Naive thymus-derived CD4-positive, alpha-beta T cell (primary cell): ENCODE measurements around the gene HINT2. TPM values are rescaled to one million over a fixed set of nuclear protein-coding genes. Genes with fewer than 3 reads are reported as not detected.

Experiments
- ATAC-seq: fragments of 150-1000 bp; cut with Tn5 transposase; 2 replicates; pipeline ENCODE4 v1.10.0; 2021; ENCODE audit warnings: mild to moderate bottlenecking, moderate library complexity
- CTCF ChIA-PET: fragments of 350-600 bp; sonication (Branson Sonifier 250); formaldehyde crosslinking; loops from one replicate; lab custom pipeline; 2021; ENCODE audit warnings: antibody characterized with exemption; lab: Charles Lee
- POLR2A ChIA-PET: fragments of 350-600 bp; sonication (Branson Sonifier 250); formaldehyde crosslinking; loops from one replicate; lab custom pipeline; 2021; ENCODE audit warnings: antibody characterized with exemption, inconsistent platforms; lab: Charles Lee
- DNase-seq, 9 donors: peaks; one replicate each; pipeline versions ENCODE4 v3.0.0 to v3.0.0-alpha.2; 2020 to 2022; ENCODE audit warnings: mixed read lengths in 1 of 9
- H3K27ac ChIP-seq: one replicate; pipeline ENCODE4 v1.7.0; 2013; ENCODE audit warnings: mild to moderate bottlenecking, low read depth, low read length, moderate library complexity
- H3K27me3 ChIP-seq, 2 donors: one replicate each; pipeline ENCODE4 v1.7.0; 2013; ENCODE audit warnings: low read length in 2 of 2, mild to moderate bottlenecking in 2 of 2, moderate library complexity in 2 of 2; ENCODE audit not compliant: control insufficient read depth in 2 of 2, insufficient read depth in 2 of 2
- H3K36me3 ChIP-seq, 3 experiments: 1 replicate in 2 of 3; 2 replicates in 1 of 3; pipeline ENCODE4 v1.7.0; 2013; ENCODE audit warnings: low read length in 3 of 3, mild to moderate bottlenecking in 3 of 3, moderate library complexity in 1 of 3; ENCODE audit not compliant: insufficient read depth in 3 of 3, control insufficient read depth in 2 of 3
- H3K4me1 ChIP-seq, 2 donors: one replicate each; pipeline ENCODE4 v1.7.0; 2013; ENCODE audit warnings: low read length in 2 of 2, mild to moderate bottlenecking in 2 of 2, moderate library complexity in 1 of 2; ENCODE audit not compliant: control insufficient read depth in 2 of 2, insufficient read depth in 2 of 2
- H3K4me3 ChIP-seq: 2 replicates; pipeline ENCODE4 v1.7.0; 2013; ENCODE audit warnings: mild to moderate bottlenecking, low read length
- H3K9me3 ChIP-seq, 3 experiments: 1 replicate in 2 of 3; 2 replicates in 1 of 3; pipeline ENCODE4 v1.7.0; 2013; ENCODE audit warnings: low read length in 3 of 3; ENCODE audit not compliant: control insufficient read depth in 2 of 3
- H3K27ac Mint-ChIP-seq, 9 donors: one replicate each; pipeline ENCODE4 v1.8.0; 2020 to 2022; ENCODE audit warnings: mixed read lengths in 9 of 9, mild to moderate bottlenecking in 8 of 9, moderate library complexity in 5 of 9, inconsistent platforms in 2 of 9
- H3K27me3 Mint-ChIP-seq, 5 donors: one replicate each; pipeline ENCODE4 v1.8.0; 2021 to 2022; ENCODE audit warnings: mixed read lengths in 5 of 5, mild to moderate bottlenecking in 1 of 5
- H3K36me3 Mint-ChIP-seq, 5 donors: one replicate each; pipeline ENCODE4 v1.8.0; 2020 to 2022; ENCODE audit warnings: mixed read lengths in 5 of 5, mild to moderate bottlenecking in 3 of 5, inconsistent platforms in 1 of 5
- H3K4me1 Mint-ChIP-seq, 7 donors: one replicate each; pipeline ENCODE4 v1.8.0; 2020 to 2022; ENCODE audit warnings: mixed read lengths in 7 of 7, mild to moderate bottlenecking in 3 of 7, inconsistent platforms in 1 of 7
- H3K4me3 Mint-ChIP-seq, 10 donors: one replicate each; pipeline ENCODE4 v1.8.0; 2020 to 2022; ENCODE audit warnings: mild to moderate bottlenecking in 10 of 10, mixed read lengths in 10 of 10, moderate library complexity in 6 of 10, inconsistent platforms in 2 of 10
- H3K9me3 Mint-ChIP-seq, 11 donors: one replicate each; pipeline ENCODE4 v1.8.0; 2020 to 2022; ENCODE audit warnings: mixed read lengths in 11 of 11, mild to moderate bottlenecking in 4 of 11, inconsistent platforms in 1 of 11, moderate library complexity in 1 of 11
- intact Hi-C, 2 donors: fragments of 100-400 bp; cut with micrococcal nuclease; formaldehyde crosslinking; loops; one replicate each; pipeline ENCODE4 v1.15.1; 2023
- polyA plus RNA-seq, 2 donors: library from polyadenylated mRNA; unstranded; fragments of 300-500 nt; fragmentation: Illumina TruSeq; gene quantifications; one replicate each; pipeline ENCODE4 v1.2.3, GENCODE V29; 2021
- total RNA-seq, 6 experiments: library from RNA in 5 of 6; stranded (reverse) in 5 of 6; gene quantifications; 1 replicate in 5 of 6; 2 replicates in 1 of 6; pipeline ENCODE4 v1.2.3 and lab custom pipeline; 2021 to 2026

The HINT2 gene
- total and polyA plus RNA-seq, 7 experiments from 2014 or later, result 14.3 to 74.5 (median 23.1) TPM

DNA sequence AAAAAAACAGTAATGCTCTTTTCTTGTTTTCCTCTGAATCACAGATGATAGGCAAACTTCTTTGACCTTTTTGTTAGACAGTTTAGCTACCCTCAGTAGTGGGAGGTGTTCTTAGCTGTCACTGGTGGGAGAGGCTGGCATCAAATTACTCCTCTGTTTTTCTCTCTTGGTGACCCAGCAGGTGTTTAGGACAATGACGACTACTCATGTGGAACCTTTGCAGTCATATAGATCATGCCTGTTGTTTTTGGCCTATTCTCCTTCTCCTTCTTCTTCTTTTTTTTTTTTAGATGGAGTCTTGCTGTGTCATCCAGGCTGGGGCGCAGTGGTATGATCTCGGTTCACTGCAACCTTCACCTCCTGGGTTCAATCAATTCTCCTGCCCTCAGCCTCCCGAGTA, 38.8 kb downstream of the HINT2 start:
- Histone ChIP-seq H3K27me3 (no peaks in the 10 kb centered on the region), H3K4me1 (no peaks in the 10 kb centered on the region), H3K4me3 (no peak overlapping the region), H3K36me3 (peaks cover 0 to 3% (median 0%) of the 10 kb centered on the region in 3 experiments), H3K9me3 (no peaks in the 10 kb centered on the region), H3K27ac (no peak overlapping the region)
- Mint-ChIP-seq H3K9me3 (no peaks in the 10 kb centered on the region), H3K4me3 (no peak overlapping the region), H3K27ac (no peak overlapping the region), H3K36me3 (peaks cover 0 to 17% (median 7%) of the 10 kb centered on the region in 5 donors), H3K4me1 (peaks cover 0 to 19% (median 3%) of the 10 kb centered on the region in 7 donors), H3K27me3 (no peaks in the 10 kb centered on the region)
- no peak for ATAC-seq
- intact Hi-C loops, result no loop called here
- ChIA-PET CTCF (interaction anchor here (0.6 to 0.8 kb wide), 2 partner anchors 45 to 117 kb away, joined by 3 to 4 read pairs; no protein-coding TSS in a partner anchor), POLR2A (interaction anchor here (1.4 kb wide), 1 partner anchor 36 kb away, joined by 4 read pairs; the partner anchor contains the start of gene SPAG8)
- DNase-seq, result no peak

DNA sequence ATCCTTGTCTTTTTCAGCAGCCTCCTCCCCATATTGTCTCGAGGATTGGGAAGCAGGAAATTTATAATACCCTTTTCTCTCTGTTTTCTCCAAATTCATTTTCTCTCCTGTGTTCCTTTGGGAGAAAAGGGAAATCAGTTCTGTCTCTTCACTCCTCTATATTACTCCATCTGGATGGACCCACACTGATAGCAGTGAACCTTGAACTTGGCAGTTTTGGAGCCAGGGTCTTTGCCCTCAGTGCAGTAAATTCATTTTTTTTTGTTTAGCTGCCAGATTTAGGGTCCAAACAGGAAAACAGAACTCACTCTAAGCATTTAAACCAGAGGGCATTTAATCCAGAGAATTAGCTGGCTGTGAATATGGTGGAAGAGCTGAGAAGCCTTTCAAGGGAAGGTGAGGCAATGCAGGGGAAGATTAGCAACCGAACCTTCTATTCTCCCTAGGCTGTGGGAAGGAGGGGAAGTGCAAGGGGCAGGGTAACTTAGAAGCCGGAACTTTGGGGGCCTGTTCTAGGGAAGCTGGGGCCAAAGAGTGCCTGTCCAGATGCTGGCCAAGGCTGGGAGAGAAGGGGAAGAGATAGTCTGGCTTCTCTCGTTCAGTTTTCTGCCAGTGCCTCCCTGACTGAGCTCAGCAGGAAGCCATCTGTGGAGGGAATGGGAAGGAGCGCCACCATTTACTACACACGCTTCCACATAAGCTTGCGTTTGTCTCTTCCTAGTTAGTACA, 39.8 kb downstream of the HINT2 start:
- no peak for ATAC-seq
- Mint-ChIP-seq H3K27me3 (no peaks in the 10 kb centered on the region), H3K36me3 (peaks cover 0 to 10% (median 3%) of the 10 kb centered on the region in 5 donors), H3K27ac (peak overlapping the region in 2 of 9 donors; percentile 58 to 80), H3K9me3 (no peaks in the 10 kb centered on the region), H3K4me3 (no peak overlapping the region), H3K4me1 (peaks cover 0 to 19% (median under 1%) of the 10 kb centered on the region in 7 donors)
- no peak overlapping the region for H3K4me3 ChIP-seq
- peaks cover 0 to 3% (median 0%) of the 10 kb centered on the region in 3 experiments for H3K36me3 ChIP-seq
- no peak overlapping the region for H3K27ac ChIP-seq
- no peaks in the 10 kb centered on the region for H3K4me1 ChIP-seq
- CTCF ChIA-PET, result interaction anchor here (0.9 kb wide), 1 partner anchor 15 kb away, joined by 3 read pairs; no protein-coding TSS in a partner anchor
- no peaks in the 10 kb centered on the region for H3K27me3 ChIP-seq
- intact Hi-C loops, result loop anchor here in 1 of 2 donors (2.0 kb wide), 1 partner anchor 18 kb away; no protein-coding TSS in a partner anchor
- H3K9me3 ChIP-seq, result no peaks in the 10 kb centered on the region
- DNase-seq, result no peak
- POLR2A ChIA-PET, result interaction anchor here (1.4 kb wide), 1 partner anchor 37 kb away, joined by 4 read pairs; the partner anchor contains the start of gene SPAG8

DNA sequence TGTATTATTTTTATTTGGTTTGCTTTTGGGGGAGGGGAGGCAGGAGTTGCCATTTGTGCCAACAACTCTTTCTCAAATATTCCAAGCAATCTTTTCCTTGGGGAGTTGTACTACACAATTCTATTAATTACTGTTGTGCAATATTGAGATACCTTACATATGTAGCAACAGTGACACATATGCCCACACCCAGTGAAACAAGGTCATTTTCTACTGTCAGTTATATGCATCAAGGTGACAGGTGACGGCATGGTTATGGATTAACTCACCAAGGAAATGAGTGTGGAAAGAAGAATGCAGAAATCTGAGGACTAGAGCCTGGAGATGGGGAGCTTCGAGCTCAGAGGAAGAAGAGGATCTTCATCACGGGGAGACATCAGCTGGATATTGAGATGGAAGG, 42.9 kb downstream of the HINT2 start:
- Histone ChIP-seq H3K27me3 (no peaks in the 10 kb centered on the region), H3K36me3 (peaks cover 0 to 3% (median 0%) of the 10 kb centered on the region in 3 experiments), H3K9me3 (no peaks in the 10 kb centered on the region), H3K27ac (no peak overlapping the region), H3K4me1 (no peaks in the 10 kb centered on the region), H3K4me3 (no peak overlapping the region)
- DNase-seq, result no peak
- POLR2A ChIA-PET, result interaction anchor here (1.2 kb wide), 1 partner anchor 17 kb away, joined by 3 read pairs; no protein-coding TSS in a partner anchor
- Mint-ChIP-seq H3K4me3 (no peak overlapping the region), H3K4me1 (peaks cover 0 to 24% (median 9%) of the 10 kb centered on the region in 7 donors), H3K27ac (no peak overlapping the region), H3K36me3 (no peaks in the 10 kb centered on the region), H3K27me3 (no peaks in the 10 kb centered on the region), H3K9me3 (no peaks in the 10 kb centered on the region)
- CTCF ChIA-PET, result interaction anchor here (0.6 kb wide), 1 partner anchor 16 kb away, joined by 3 read pairs; no protein-coding TSS in a partner anchor
- no peak for ATAC-seq
- intact Hi-C loops, result no loop called here

DNA sequence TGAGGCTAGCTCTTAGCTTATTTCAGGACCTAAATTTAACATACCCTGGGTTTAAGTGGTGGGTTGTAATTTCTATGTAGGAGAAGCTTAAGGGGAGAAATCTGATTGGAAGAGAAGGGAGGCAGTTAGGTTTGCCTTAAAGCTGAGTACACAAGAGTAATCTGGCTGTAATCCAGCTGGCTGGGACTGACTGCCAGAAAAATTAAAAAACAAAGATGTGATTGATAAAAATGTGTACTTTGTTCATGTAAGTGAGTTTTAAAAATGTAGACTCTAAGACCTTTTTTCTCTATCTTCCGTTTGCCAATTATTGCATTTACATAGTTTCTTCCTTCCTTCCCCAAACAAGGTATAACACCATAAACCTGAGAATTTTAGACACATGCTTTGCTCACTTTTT, 43.3 kb downstream of the HINT2 start:
- no peaks in the 10 kb centered on the region for H3K36me3 Mint-ChIP-seq
- no peak overlapping the region for H3K27ac Mint-ChIP-seq
- POLR2A ChIA-PET, result interaction anchor here (1.2 kb wide), 1 partner anchor 16 kb away, joined by 3 read pairs; no protein-coding TSS in a partner anchor
- H3K4me1 Mint-ChIP-seq, result peaks cover 0 to 27% (median 9%) of the 10 kb centered on the region in 7 donors
- H3K27me3 Mint-ChIP-seq, result no peaks in the 10 kb centered on the region
- no peaks in the 10 kb centered on the region for H3K9me3 Mint-ChIP-seq
- peaks cover 0 to 3% (median 0%) of the 10 kb centered on the region in 3 experiments for H3K36me3 ChIP-seq
- CTCF ChIA-PET, result interaction anchor here (0.6 to 1.3 kb wide), 2 partner anchors 16 to 19 kb away, joined by 3 to 5 read pairs; no protein-coding TSS in a partner anchor
- no peak overlapping the region for H3K4me3 Mint-ChIP-seq
- no peaks in the 10 kb centered on the region for H3K27me3 ChIP-seq
- intact Hi-C loops, result no loop called here
- no peaks in the 10 kb centered on the region for H3K9me3 ChIP-seq
- DNase-seq, result no peak
- H3K4me3 ChIP-seq, result no peak overlapping the region
- no peaks in the 10 kb centered on the region for H3K4me1 ChIP-seq
- no peak overlapping the region for H3K27ac ChIP-seq
- no peak for ATAC-seq

DNA sequence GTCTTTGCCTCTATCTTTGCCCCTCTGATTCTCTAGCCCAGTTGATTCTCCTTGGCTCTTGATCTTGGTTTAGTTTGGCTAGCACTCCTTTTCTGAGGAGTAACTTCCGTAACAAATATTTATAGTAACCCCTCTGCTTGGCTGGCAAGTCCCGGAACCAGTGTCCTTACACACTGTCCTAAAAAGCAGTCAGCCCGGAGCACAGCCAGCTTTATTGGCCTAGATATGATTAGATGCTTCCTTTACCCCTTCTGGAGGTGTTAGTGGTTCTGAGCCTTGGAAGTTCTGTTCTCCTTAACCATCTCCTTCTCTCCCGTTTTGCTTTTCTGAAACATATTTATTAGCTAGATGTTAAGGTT, 43.8 kb downstream of the HINT2 start:
- H3K9me3 Mint-ChIP-seq, result no peaks in the 10 kb centered on the region
- CTCF ChIA-PET, result interaction anchor here (1.3 kb wide), 1 partner anchor 20 kb away, joined by 5 read pairs; no protein-coding TSS in a partner anchor

DNA sequence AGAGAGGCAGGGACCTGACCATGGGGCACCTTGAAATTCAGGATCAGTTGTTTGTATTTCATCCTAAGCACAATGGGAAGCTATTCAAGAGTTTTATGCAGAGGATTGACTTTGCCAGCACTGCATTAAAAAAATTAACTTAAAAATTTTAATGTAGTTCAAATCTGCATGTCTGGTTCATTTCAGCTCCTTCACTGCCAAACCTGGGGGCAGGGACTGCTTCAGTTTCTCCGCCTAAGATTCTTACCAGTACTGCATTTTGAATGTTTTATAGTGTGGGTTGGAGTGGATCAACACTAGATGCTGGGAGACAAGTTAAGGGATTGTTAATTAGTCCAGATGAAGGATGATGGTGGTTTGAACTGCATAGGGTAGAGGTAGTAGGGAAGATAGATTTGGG, 45.1 kb downstream of the HINT2 start:
- ChIA-PET CTCF (interaction anchor here (1.0 to 1.9 kb wide), 2 partner anchors 8 to 111 kb away, joined by 4 read pairs; no protein-coding TSS in a partner anchor), POLR2A (no interaction called here)
- Histone ChIP-seq H3K4me3 (no peak overlapping the region), H3K9me3 (no peaks in the 10 kb centered on the region), H3K36me3 (peaks cover 0 to 3% (median 0%) of the 10 kb centered on the region in 3 experiments), H3K27me3 (no peaks in the 10 kb centered on the region), H3K27ac (no peak overlapping the region), H3K4me1 (no peaks in the 10 kb centered on the region)
- Mint-ChIP-seq H3K4me3 (no peak overlapping the region), H3K36me3 (no peaks in the 10 kb centered on the region), H3K4me1 (peaks cover 0 to 25% (median 13%) of the 10 kb centered on the region in 7 donors), H3K9me3 (no peaks in the 10 kb centered on the region), H3K27ac (no peak overlapping the region), H3K27me3 (no peaks in the 10 kb centered on the region)
- no peak for DNase-seq
- intact Hi-C loops, result no loop called here
- ATAC-seq, result no peak

More for the DNA sequence above, 43.8 kb downstream of the HINT2 start:
- H3K27ac Mint-ChIP-seq, result no peak overlapping the region
- POLR2A ChIA-PET, result interaction anchor here (0.6 to 1.2 kb wide), 2 partner anchors 16 to 140 kb away, joined by 3 read pairs; no protein-coding TSS in a partner anchor
- H3K9me3 ChIP-seq, result no peaks in the 10 kb centered on the region
- DNase-seq (no peak), ATAC-seq (no peak)
- H3K36me3 Mint-ChIP-seq, result no peaks in the 10 kb centered on the region
- H3K36me3 ChIP-seq, result peaks cover 0 to 3% (median 0%) of the 10 kb centered on the region in 3 experiments
- intact Hi-C loops, result no loop called here
- H3K4me1 ChIP-seq, result no peaks in the 10 kb centered on the region
- H3K27me3 ChIP-seq, result no peaks in the 10 kb centered on the region
- peaks cover 0 to 32% (median 13%) of the 10 kb centered on the region in 7 donors for H3K4me1 Mint-ChIP-seq
- H3K27me3 Mint-ChIP-seq, result no peaks in the 10 kb centered on the region
- H3K27ac ChIP-seq, result no peak overlapping the region
- no peak overlapping the region for H3K4me3 Mint-ChIP-seq
- H3K4me3 ChIP-seq, result no peak overlapping the region
